ENCODE results near the gene KBTBD3.
"Not testable (repeated sequence)": the region's sequence is repeated elsewhere in the genome, so short reads cannot be mapped to it uniquely, and the experiment has no call there.

KBTBD3 gene

GRCh38 chr11:106061249-106061784, 15.8 kb downstream of the KBTBD3 start:
- no peak for DNase-seq

GRCh38 chr11:106059617-106060016, 17.5 kb downstream of the KBTBD3 start:
- no peak for DNase-seq

DNA sequence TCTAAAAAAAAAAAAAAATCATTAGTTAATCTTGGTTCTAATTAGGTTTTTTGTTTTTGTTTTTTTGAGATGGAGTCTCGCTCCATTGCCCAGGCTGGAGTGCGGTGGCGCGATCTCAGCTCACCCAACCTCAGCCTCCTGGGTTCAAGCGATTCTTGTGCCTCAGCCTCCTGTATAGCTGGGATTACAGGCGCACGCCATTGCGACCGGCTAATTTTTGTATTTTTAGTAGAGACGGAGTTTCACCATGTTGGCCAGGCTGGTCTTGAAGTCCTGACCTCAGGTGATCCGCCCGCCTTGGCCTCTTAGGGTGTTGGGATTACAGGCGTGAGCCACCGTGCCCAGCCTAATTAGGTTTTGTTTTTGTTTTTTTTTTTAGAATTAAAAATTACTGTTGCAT, 18.8 kb downstream of the KBTBD3 start:
- DNase-seq: not testable (repeated sequence)

- DNase-seq: no peak
Observed at GRCh38 chr11:106051103-106051502, 26.0 kb downstream of the KBTBD3 start.

DNA sequence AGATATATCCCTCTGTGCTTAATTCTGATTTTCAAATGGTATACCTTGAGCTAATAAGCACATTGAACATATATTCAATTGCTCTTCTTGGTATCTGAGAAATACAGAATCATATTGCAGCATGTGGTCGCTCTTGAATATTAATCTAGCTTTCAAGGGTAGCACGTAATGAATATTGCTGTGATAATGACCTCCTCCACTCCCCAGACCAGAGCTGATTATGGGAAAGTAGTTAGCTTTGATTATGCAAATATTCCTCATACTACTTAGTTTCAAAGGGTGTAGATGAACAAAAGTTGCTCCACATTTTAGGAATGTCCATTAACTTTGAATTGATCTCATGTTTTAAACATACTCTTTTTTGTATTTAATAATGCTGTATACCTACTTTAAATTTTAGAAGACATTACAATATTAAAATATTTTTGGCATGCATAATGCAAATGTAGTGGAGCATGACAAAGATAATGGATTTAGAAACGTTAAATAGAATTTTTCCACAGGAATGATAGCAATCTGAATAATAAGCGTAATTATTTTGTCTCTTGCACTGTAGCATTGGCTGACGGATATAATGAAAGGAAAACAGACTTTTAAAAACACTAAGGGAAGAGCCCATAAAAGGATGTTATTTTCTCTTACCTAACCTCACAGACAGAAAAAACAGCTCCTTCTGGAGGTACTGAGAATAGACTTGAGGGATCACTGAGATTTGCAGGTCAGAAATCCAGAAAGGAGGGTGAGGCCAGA, 27.2 kb downstream of the KBTBD3 start:
- no peak for DNase-seq

- no peak for DNase-seq
Observed at GRCh38 chr11:106047631-106048030, 29.5 kb downstream of the KBTBD3 start.

GRCh38 chr11:106043540-106043939, 33.6 kb downstream of the KBTBD3 start:
- DNase-seq: no peak

DNA sequence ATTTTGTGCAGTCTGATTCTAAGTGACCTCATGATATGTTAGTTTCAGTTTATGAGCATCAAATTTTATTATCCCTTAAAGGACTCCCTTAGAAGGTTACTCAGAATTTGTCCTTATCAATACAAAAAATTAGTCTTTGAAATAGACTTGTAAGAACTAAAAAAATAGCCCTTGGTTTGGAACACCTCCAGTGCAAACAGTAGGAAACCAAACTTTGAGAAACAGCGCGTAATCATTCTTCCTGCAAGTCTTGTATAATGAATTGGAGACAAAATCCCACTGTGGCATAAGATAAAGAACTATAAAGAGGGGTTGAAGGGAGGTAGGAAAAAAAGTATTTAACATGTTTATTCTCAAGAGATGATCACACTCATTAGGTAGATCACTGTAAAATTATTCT, 44.3 kb downstream of the KBTBD3 start:
- DNase-seq: no peak

DNA sequence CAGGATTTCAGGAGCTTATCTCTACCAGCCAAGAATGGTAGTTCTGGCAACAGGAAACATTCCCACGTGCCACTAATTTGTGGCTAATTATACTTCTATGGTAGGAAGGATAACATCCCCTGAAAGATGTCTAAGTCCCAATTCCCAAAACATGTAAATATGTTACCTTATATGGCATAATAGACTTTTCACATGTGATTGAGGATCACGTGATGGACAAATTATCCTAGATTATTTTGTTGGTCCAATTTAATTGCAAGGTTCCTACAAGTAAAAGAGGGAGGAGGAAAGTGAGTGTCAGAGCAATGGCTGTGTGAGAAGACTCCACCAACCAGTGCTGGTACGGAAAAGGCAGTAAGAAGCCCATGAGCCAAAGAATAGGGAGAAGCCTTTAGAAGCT, 45.2 kb downstream of the KBTBD3 start:
- no peak for DNase-seq

DNA sequence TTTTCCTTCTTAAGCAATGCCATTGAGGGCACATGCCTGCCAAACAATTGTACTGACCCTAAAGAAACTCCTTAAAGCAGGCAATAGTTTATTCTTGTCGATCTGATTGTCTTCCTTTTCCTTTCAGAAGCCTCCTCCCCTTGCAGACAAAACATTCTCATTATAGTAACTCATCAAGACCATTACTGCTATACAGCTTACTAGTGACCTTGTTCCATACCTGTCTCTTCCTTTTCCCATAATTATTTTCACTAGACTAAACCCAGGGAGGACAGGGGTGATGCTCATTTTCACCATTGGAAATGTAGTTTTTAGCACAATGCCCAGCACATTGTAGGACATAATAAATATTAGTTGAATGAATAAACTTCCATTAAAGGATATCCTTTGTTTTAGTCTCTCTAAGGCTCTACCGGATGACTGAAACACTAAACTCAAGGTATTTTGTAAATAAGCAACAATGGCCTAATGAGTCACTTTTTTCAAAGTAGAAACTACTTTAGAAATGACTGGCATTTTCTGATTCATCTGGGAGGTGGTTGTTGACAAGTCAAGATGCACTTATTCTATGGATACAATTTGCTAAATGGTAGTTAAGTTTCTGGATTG, 45.8 kb downstream of the KBTBD3 start:
- no peak for DNase-seq

DNA sequence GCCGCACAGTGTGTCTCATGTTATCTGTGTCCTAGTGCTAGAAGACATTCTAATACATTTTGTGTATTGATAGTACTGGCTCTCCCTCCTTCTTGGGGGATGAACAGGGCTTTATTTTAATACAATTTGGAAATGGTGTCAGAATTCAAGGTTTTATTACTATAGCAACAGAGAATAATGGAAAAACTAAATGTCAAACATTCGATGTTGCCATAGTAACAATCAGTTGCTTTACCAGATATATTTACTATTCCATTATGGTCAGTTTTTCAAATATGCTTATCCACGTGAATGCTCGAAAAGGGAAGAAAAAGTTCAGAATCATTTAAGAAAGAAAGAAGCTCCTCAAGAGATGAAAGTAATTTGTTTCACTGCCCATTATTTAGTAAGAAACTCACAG, 46.5 kb downstream of the KBTBD3 start:
- no peak for DNase-seq

- no peak for DNase-seq
Observed at GRCh38 chr11:106022795-106023275, 54.3 kb downstream of the KBTBD3 start.

DNA sequence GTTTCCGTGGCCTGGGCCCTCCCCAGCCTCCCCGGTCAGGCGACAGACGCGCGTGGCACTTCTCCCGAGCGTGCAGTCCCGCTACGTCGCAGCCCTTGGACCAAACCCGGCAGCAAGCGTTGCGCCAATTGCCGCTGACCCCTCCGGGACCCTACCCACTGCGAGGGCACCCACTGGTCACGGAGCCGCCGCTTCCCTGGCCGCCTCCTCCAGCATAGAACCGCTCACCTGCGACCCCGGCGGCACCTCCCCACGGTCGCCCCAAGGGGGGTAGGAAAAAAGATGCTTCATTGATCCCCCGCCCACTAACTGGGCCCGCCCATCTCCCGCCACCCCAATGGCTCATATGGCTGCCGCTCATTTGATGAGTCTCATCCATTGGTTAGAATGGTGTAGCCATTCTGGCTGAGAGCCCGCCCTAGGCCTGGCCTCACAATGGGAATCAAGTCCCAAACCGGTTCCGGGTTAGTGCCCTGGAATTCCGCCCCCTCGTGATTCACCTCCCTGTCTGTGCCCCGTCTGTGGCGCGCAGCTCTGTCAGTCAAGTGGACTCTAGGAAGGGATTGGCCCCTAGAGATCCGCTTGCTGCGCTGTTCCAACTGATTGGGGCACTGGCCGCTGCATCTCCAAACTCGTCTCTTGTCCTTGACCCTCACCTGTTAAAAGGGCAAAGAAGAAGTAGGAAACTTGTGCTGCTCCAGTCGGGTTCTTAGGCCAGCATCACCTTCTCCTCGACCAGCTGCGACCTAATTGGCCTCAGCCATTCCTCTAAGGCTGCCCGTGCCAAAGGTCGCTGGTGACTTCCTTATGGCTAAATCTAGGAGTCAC, 55.0 kb downstream of the KBTBD3 start, which contains the start of gene MSANTD4:
TSS of gene MSANTD4 (minus strand) at position 274 of the 828 bp plus-strand sequence. CDS start 11,323 bp downstream, outside the sequence.
- DNase-seq: peak; percentile 100

DNA sequence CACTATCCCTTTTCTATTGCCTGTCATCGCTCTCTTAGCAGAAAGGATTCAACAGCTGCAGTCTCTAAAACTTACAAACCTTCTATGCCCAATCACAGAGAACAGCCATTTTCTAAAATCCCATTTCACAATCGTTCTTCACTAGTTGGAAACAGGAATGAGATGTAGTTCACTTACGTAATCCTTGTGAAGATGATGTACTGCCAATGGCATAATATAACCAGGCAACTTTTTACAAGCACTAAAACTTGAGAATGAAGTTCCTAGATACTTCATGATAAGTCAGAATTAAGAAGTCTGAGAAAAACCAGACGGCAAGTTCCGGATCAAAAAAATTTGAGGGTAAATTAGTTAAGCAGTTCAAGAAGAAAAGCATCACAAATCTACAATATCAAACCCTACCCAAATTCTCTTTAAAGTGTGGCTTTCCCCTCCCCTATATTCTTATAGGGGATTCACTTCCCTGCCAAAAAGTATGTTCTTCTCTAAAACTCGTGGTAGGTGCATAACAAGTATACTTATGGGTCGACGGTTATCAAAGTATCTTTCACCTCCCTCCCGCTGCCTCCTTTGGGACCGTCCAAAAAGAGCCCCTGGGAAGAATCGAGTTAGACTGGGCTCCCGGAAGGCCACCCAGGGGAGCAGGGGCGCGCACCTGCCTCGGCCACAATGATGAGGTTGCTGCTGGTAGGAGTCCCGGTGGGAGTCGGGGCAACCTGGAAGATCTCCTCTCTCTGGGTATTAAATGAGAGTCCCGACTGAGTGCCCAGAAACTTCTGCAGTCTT, 55.8 kb downstream of the KBTBD3 start:
- DNase-seq: peak; percentile 76

GRCh38 chr11:106017093-106017492, 60.1 kb downstream of the KBTBD3 start:
- DNase-seq: no peak

DNA sequence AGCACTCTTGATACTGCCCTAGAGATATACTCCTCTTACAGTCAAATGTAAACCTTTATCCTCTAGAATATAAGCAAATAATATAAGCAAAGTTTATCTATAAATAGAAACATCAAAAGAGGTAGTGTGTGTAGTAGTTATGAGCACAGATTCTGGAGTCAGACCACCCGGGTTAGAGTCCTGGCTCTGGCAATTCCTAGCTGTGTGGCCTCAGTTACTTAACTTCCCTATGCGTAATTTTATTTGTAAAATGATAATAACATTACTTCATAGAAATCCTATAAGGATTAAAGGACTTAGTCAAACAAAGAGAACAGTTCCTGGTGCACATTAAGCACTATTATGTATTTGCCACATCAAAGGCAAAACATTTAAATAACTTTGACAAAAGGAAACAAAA, 62.1 kb downstream of the KBTBD3 start:
- no peak for DNase-seq

GRCh38 chr11:106014620-106015019, 62.5 kb downstream of the KBTBD3 start:
- DNase-seq: no peak

- no peak for DNase-seq
Observed at GRCh38 chr11:106014035-106014434, 63.1 kb downstream of the KBTBD3 start.

GRCh38 chr11:106012744-106013143, 64.4 kb downstream of the KBTBD3 start:
- DNase-seq: no peak

DNA sequence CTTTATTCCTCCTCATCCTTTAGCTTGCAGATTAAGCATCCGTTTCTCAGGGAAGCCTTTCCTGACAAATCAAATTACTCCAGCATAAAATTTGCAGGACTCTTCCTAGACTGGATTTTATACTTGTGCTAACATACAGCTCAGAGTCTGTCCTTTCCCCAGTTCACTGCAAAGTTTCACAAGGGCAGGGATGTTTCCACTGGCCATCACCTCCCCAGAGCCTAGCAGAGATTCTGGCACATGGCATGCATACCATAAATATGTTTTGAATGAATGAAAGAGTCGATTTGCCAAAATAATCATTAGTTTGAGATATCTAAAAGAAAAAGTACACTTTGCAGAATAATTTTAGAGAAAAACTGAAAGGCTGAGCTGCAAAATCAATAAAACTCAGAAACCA, 65.7 kb downstream of the KBTBD3 start:
- DNase-seq: no peak

GRCh38 chr11:106003094-106003493, 74.1 kb downstream of the KBTBD3 start:
- DNase-seq: not testable (repeated sequence)

DNA sequence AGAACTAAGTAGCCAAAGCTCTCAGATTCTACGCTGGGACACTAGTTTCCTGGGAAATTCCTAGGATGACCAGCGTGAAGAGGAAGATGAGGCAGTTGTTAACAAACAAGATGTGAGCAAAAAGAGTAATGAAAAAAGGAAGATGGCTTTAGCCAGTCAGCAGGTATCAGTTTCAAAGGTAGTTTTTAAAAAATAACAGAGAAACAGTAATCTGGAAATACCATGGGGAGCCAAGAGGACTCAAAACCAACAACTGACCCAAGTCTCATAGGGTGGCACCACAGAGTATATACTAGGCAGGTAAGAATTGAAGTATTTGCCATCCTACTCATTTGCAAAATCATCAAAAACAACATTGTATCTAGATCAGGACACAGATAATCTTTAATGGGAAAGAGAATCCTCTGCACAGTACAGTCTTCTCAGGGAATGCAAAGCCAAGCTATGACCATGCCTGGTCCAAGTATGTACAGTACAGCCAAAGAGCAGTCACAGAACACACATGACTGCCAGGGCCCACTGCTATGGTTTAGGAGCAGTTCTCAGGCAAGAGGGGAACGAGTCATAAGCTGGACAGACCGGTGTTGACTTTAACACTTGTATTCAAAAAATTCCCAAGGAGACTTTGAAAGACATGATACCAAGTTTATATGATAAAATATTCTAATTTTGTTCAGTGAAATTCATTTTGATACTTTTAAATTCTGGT, 75.7 kb downstream of the KBTBD3 start:
- DNase-seq: no peak

Measured in NCI-H526 treated with DMSO at 0.1 percent for 48 hours (cell line).